CD4-positive, alpha-beta T cell (primary cell): ENCODE data around the gene PIR. TPM values are rescaled to one million over a fixed set of nuclear protein-coding genes. Genes with fewer than 3 reads are reported as not detected.

Source experiments
- ATAC-seq: fragments of 200-7000 bp; cut with Tn5 transposase; one replicate; pipeline ENCODE4 v1.10.0; 2022; ENCODE audit warnings: mild to moderate bottlenecking; ENCODE audit not compliant: poor library complexity
- CTCF ChIA-PET: fragments of 350-600 bp; sonication (Branson Sonifier 250); formaldehyde crosslinking; loops from one replicate; lab custom pipeline; 2021; ENCODE audit warnings: antibody characterized with exemption, inconsistent platforms; lab: Charles Lee
- POLR2A ChIA-PET: fragments of 350-600 bp; sonication (Branson Sonifier 250); formaldehyde crosslinking; loops from one replicate; lab custom pipeline; 2021; ENCODE audit warnings: antibody characterized with exemption, inconsistent platforms; lab: Charles Lee
- DNase-seq, 14 experiments: peaks; one replicate each; pipeline ENCODE4 v3.0.0-alpha.2; 2013 to 2020; ENCODE audit warnings: mixed read lengths in 2 of 14
- H3K27ac ChIP-seq, 2 donors: one replicate each; pipeline versions ENCODE4 v1.5.1 to v1.7.0; 2013; ENCODE audit warnings: low read length in 2 of 2, low read depth in 1 of 2, mild to moderate bottlenecking in 1 of 2
- H3K27me3 ChIP-seq, 2 experiments: 1 replicate in 1 of 2; 2 replicates in 1 of 2; pipeline versions ENCODE4 v1.6.1 to v1.7.0; 2013; ENCODE audit warnings: low read length in 2 of 2, control low read depth in 1 of 2, mild to moderate bottlenecking in 1 of 2, moderate library complexity in 1 of 2; ENCODE audit not compliant: insufficient read depth in 2 of 2, control insufficient read depth in 1 of 2
- H3K36me3 ChIP-seq: one replicate; pipeline ENCODE4 v1.6.1; 2013; ENCODE audit warnings: low read length, control low read depth; ENCODE audit not compliant: insufficient read depth
- H3K4me1 ChIP-seq: one replicate; pipeline ENCODE4 v1.6.1; 2013; ENCODE audit warnings: low read length, control low read depth; ENCODE audit not compliant: insufficient read depth
- H3K4me3 ChIP-seq: one replicate; pipeline ENCODE4 v1.5.1; 2013; ENCODE audit warnings: mild to moderate bottlenecking, low read length, moderate library complexity
- H3K9me3 ChIP-seq, 2 experiments: 1 replicate in 1 of 2; 2 replicates in 1 of 2; pipeline versions ENCODE4 v1.6.1 to v1.7.0; 2013; ENCODE audit warnings: low read length in 2 of 2, mild to moderate bottlenecking in 2 of 2, control low read depth in 1 of 2, moderate library complexity in 1 of 2; ENCODE audit not compliant: control insufficient read depth in 1 of 2, insufficient read depth in 1 of 2
- H3K27ac Mint-ChIP-seq: one replicate; pipeline ENCODE4 v1.8.0; 2020; ENCODE audit warnings: mixed read lengths
- H3K27me3 Mint-ChIP-seq: one replicate; pipeline ENCODE4 v1.8.0; 2021; ENCODE audit warnings: mixed read lengths
- H3K36me3 Mint-ChIP-seq: one replicate; pipeline ENCODE4 v1.8.0; 2021; ENCODE audit warnings: low read depth, mixed read lengths
- H3K4me1 Mint-ChIP-seq: one replicate; pipeline ENCODE4 v1.8.0; 2021; ENCODE audit warnings: low read depth, mixed read lengths
- H3K4me3 Mint-ChIP-seq: one replicate; pipeline ENCODE4 v1.8.0; 2020; ENCODE audit warnings: mild to moderate bottlenecking, mixed read lengths
- H3K9me3 Mint-ChIP-seq: one replicate; pipeline ENCODE4 v1.8.0; 2020; ENCODE audit warnings: mixed read lengths
- CTCF ChIP-seq: fragments of 200-600 bp; IDR thresholded peaks from one replicate; pipeline ENCODE4 v1.8.0; 2022; ENCODE audit warnings: antibody characterized with exemption, mild to moderate bottlenecking
- intact Hi-C, 2 experiments: fragments of 100-400 bp; cut with DNase I in 1 of 2; cut with micrococcal nuclease in 1 of 2; formaldehyde crosslinking; loops; one replicate each; pipeline versions ENCODE4 v1.15.1 to v1.9.0; 2023 to 2025; cut with DNase I, micrococcal nuclease
- total RNA-seq, 174 experiments: library from RNA in 2 of 174; stranded (reverse) in 2 of 174; gene quantifications; one replicate each; pipeline ENCODE4 v1.2.3 and lab custom pipeline; 2021 to 2026

Gene PIR
- total RNA-seq, 2 experiments from 2014 or later = not detected

DNA sequence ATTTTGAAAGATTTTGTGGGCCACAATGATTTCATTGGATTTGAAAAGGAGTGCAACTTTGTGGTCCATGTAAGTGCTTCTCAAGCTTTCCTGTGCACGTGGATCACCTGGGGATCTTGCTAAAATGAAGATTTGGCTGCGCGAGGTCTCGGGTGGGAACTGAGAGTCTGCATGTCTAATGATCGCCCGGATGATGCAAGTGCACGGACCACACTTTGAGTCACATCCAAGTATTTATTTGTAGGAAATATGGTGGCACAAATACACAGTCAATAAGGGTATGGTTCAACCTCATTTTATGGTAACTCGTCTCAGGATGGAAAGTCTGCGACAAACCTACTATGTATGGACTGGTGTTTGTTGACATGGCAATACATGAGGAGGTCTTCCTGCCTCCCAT lies 8.4 kb upstream of the PIR start:
- TF ChIP-seq CTCF = no peak
- intact Hi-C loops = no loop called here
- H3K4me1 Mint-ChIP-seq = no peaks in the 10 kb centered on the region
- ChIA-PET CTCF (no interaction called here), POLR2A (no interaction called here)
- no peaks in the 10 kb centered on the region for H3K4me1 ChIP-seq
- no peak overlapping the region for H3K27ac Mint-ChIP-seq
- DNase-seq = no peak
- no peaks in the 10 kb centered on the region for H3K9me3 Mint-ChIP-seq
- no peak overlapping the region for H3K27ac ChIP-seq
- no peak overlapping the region for H3K4me3 Mint-ChIP-seq
- H3K27me3 Mint-ChIP-seq = peaks cover 23% of the 10 kb centered on the region
- H3K4me3 ChIP-seq = no peak overlapping the region
- no peaks in the 10 kb centered on the region for H3K9me3 ChIP-seq
- peaks cover 2 to 6% of the 10 kb centered on the region in 2 experiments for H3K27me3 ChIP-seq
- ATAC-seq = no peak
- H3K36me3 ChIP-seq = no peaks in the 10 kb centered on the region
- no peaks in the 10 kb centered on the region for H3K36me3 Mint-ChIP-seq

DNA sequence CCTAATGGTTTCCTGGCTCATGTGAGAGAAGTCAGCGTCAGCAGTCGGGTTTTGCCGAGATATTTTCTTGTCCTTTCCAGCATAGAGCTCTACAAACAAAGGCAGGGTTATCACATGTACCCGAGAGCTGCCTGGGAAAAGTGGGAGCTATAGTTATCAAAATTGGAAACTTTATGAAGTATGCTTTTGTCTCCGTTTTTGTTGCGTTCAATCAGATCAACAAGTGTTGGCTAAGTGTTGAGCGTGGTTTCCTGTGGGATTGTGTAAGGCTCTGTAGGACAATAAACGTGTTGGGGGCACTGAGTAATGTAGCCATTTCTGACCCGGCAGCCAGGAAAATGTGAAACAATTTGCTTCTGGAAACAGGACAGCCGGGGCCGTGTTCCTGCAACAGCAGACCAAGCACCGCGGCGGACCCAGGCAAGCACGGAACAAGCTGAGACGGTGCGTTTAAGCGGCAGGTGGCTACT lies 7.4 kb upstream of the PIR start, which contains the start of gene BMX:
Gene BMX, plus strand, starts transcription at position 311 of the 470 bp plus-strand sequence. CDS start 7,547 bp downstream, outside the sequence.
- ChIA-PET POLR2A (no interaction called here), CTCF (no interaction called here)
- H3K27ac ChIP-seq = no peak within 1 kb of the TSS
- ATAC-seq (no peak), DNase-seq (no peak)
- intact Hi-C loops = no loop called here
- Mint-ChIP-seq H3K27ac (no peak within 1 kb of the TSS), H3K4me1 (no peaks in the 10 kb centered on the region), H3K27me3 (peaks cover 23% of the 10 kb centered on the region), H3K9me3 (no peaks in the 10 kb centered on the region), H3K4me3 (no peak within 1 kb of the TSS), H3K36me3 (no peaks in the 10 kb centered on the region)
- H3K9me3 ChIP-seq = no peaks in the 10 kb centered on the region
- H3K4me1 ChIP-seq = no peaks in the 10 kb centered on the region
- no peak for TF ChIP-seq CTCF
- no peak within 1 kb of the TSS for H3K4me3 ChIP-seq
- peaks cover 2 to 8% of the 10 kb centered on the region in 2 experiments for H3K27me3 ChIP-seq
- no peaks in the 10 kb centered on the region for H3K36me3 ChIP-seq

DNA sequence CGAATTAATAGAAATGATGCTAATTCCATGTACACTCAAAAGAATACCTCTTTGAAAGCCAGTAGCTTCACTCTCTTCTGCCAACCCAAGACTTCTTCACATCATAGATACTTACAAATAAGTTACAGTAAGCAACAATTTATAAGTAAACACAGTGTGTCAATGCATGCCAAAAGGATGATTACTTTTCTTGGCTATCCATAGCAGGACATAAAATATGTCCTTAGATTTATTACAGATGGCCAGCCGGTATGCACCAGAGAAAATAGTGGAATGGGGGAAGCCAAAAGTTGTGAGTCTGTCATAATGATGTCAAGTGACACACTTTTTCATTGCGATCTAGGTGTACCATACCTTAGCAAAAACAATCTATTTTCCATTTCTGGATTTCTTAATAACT lies 6.8 kb upstream of the PIR start:
- H3K27me3 Mint-ChIP-seq = peaks cover 23% of the 10 kb centered on the region
- CTCF ChIA-PET = no interaction called here
- H3K4me1 Mint-ChIP-seq = no peaks in the 10 kb centered on the region
- no peaks in the 10 kb centered on the region for H3K9me3 Mint-ChIP-seq
- H3K27ac Mint-ChIP-seq = no peak overlapping the region
- no peaks in the 10 kb centered on the region for H3K36me3 Mint-ChIP-seq
- Histone ChIP-seq H3K36me3 (no peaks in the 10 kb centered on the region), H3K4me3 (no peak overlapping the region), H3K27me3 (peaks cover 2 to 10% of the 10 kb centered on the region in 2 experiments), H3K9me3 (no peaks in the 10 kb centered on the region), H3K4me1 (no peaks in the 10 kb centered on the region), H3K27ac (no peak overlapping the region)
- no peak for TF ChIP-seq CTCF
- H3K4me3 Mint-ChIP-seq = no peak overlapping the region
- POLR2A ChIA-PET = no interaction called here
- ATAC-seq (no peak), DNase-seq (no peak)
- intact Hi-C loops = loop anchor here (10.0 kb wide), 4 partner anchors 155 to 1195 kb away; no protein-coding TSS in a partner anchor
